Sigmoid colon (tissue), 7 donors: Measurements from ENCODE around the gene NCBP3. TPM values are rescaled to one million over a fixed set of nuclear protein-coding genes. Genes with fewer than 3 reads are reported as not detected.

ENCODE experiments used
- DNase-seq: peaks from one replicate; pipeline ENCODE4 v3.0.0-alpha.2; 2019
- H3K27ac ChIP-seq, 4 donors: fragments of 200-600 bp; sonication (generic); one replicate each; pipeline ENCODE4 v1.5.1; 2016 to 2019; ENCODE audit warnings: mild to moderate bottlenecking in 1 of 4
- H3K27me3 ChIP-seq, 3 donors: fragments of 200-600 bp; sonication (generic); one replicate each; pipeline ENCODE4 v1.5.1; 2019; ENCODE audit warnings: mild to moderate bottlenecking in 1 of 3
- H3K36me3 ChIP-seq, 4 donors: fragments of 200-600 bp; sonication (generic); one replicate each; pipeline ENCODE4 v1.5.1; 2016 to 2019
- H3K4me1 ChIP-seq, 4 donors: fragments of 200-600 bp; sonication (generic); one replicate each; pipeline ENCODE4 v1.5.1; 2017 to 2019
- H3K4me3 ChIP-seq, 4 donors: fragments of 200-600 bp; sonication (generic); one replicate each; pipeline ENCODE4 v1.5.1; 2017 to 2019; ENCODE audit warnings: mild to moderate bottlenecking in 2 of 4, moderate library complexity in 1 of 4
- H3K9me3 ChIP-seq, 4 donors: fragments of 200-600 bp in 3 of 4; sonication (generic) in 3 of 4; one replicate each; pipeline versions ENCODE4 v1.5.1 to v1.6.1; 2013 to 2019
- CTCF ChIP-seq, 4 experiments: fragments of 450-650 bp in 3 of 4; fragments of 200-600 bp in 1 of 4; IDR thresholded peaks; one replicate each; pipeline ENCODE4 v1.5.1; 2016 to 2019; ENCODE audit warnings: antibody characterized with exemption in 4 of 4, mild to moderate bottlenecking in 3 of 4, moderate library complexity in 2 of 4
- EP300 ChIP-seq, 4 donors: sonication (generic); formaldehyde crosslinking; IDR thresholded peaks; one replicate each; pipeline ENCODE4 v1.6.1; 2017; ENCODE audit warnings: antibody characterized with exemption in 4 of 4
- POLR2A ChIP-seq, 2 donors: fragments of 450-650 bp; IDR thresholded peaks; one replicate each; pipeline ENCODE4 v1.6.1; 2016; ENCODE audit warnings: antibody characterized with exemption in 2 of 2, mild to moderate bottlenecking in 2 of 2, moderate library complexity in 2 of 2
- POLR2AphosphoS5 ChIP-seq, 4 donors: sonication (generic); formaldehyde crosslinking; IDR thresholded peaks; one replicate each; pipeline ENCODE4 v1.6.1; 2017; ENCODE audit warnings: antibody characterized with exemption in 4 of 4
- WGBS, 2 donors: extraction: QIAGEN DNeasy Blood & Tissue Kit; methylation state at CpG; one replicate each; pipeline ENCODE4 v1.1.7; 2013; 5-methylcytosine and 5-hydroxymethylcytosine counted together
- intact Hi-C: fragments of 100-400 bp; cut with DNase I; formaldehyde crosslinking; loops from one replicate; pipeline ENCODE4 v1.15.1; 2023
- polyA plus RNA-seq, 3 donors: library from polyadenylated mRNA; stranded (reverse); fragments of 200-250 nt; gene quantifications; one replicate each; pipeline ENCODE4 v1.2.3, GENCODE V29; 2013
- total RNA-seq, 4 donors: library from RNA; depleted of rRNA; stranded (reverse); fragments of >200 nt; gene quantifications; one replicate each; pipeline ENCODE4 v1.1.0, GENCODE V29; 2016
- donor health status: healthy with polysubstance abuse.
- donor health status: Bipolar disorder and iron deficiency.
- donor health status: healthy.

The NCBP3 gene
- total and polyA plus RNA-seq, 7 donors, result 8.4 to 34.8 (median 21.6) TPM

- no peak for TF ChIP-seq POLR2AphosphoS5 (IDR thresholded peaks at IDR 0.05)
- TF ChIP-seq EP300 (IDR thresholded peaks at IDR 0.05), result no peak
- no peak for TF ChIP-seq POLR2A (IDR thresholded peaks at IDR 0.05)
- no peak for TF ChIP-seq CTCF (IDR thresholded peaks at IDR 0.05)
- no peak overlapping the region for H3K4me3 ChIP-seq
- H3K36me3 ChIP-seq, result peaks cover 0 to 55% (median 30%) of the 10 kb centered on the region in 4 donors
- H3K4me1 ChIP-seq, result peaks cover 0 to 23% (median 20%) of the 10 kb centered on the region in 4 donors
- intact Hi-C loops, result no loop called here
- H3K27ac ChIP-seq, result no peak overlapping the region
- 88 to 94% methylated on average over 4 of the region's 4 CpGs for WGBS, 2 donors
- H3K9me3 ChIP-seq, result no peaks in the 10 kb centered on the region
- no peaks in the 10 kb centered on the region for H3K27me3 ChIP-seq
- no peak for DNase-seq
Observed at GRCh38 chr17:3826191-3826590, 19.9 kb downstream of the NCBP3 start.

GRCh38 chr17:3821101-3821500, 24.9 kb downstream of the NCBP3 start:
- H3K27ac ChIP-seq, result no peak overlapping the region
- no peak overlapping the region for H3K4me3 ChIP-seq
- no peak for DNase-seq
- intact Hi-C loops, result no loop called here
- TF ChIP-seq POLR2AphosphoS5 (IDR thresholded peaks at IDR 0.05) (no peak), POLR2A (IDR thresholded peaks at IDR 0.05) (no peak), EP300 (IDR thresholded peaks at IDR 0.05) (no peak), CTCF (IDR thresholded peaks at IDR 0.05) (no peak)
- H3K4me1 ChIP-seq, result no peaks in the 10 kb centered on the region
- H3K36me3 ChIP-seq, result peaks cover 0 to 100% (median 59%) of the 10 kb centered on the region in 4 donors
- no peaks in the 10 kb centered on the region for H3K9me3 ChIP-seq
- WGBS, 2 donors, result 96 to 98% methylated on average over 9 of the region's 9 CpGs
- H3K27me3 ChIP-seq, result no peaks in the 10 kb centered on the region

- Histone ChIP-seq H3K4me3 (no peak overlapping the region), H3K4me1 (no peaks in the 10 kb centered on the region), H3K27me3 (no peaks in the 10 kb centered on the region), H3K27ac (no peak overlapping the region), H3K36me3 (peaks cover 0 to 100% (median 58%) of the 10 kb centered on the region in 4 donors), H3K9me3 (no peaks in the 10 kb centered on the region)
- 85 to 87% methylated on average over 6 of the region's 6 CpGs for WGBS, 2 donors
- intact Hi-C loops, result no loop called here
- DNase-seq, result no peak
- TF ChIP-seq EP300 (IDR thresholded peaks at IDR 0.05) (no peak), POLR2A (IDR thresholded peaks at IDR 0.05) (no peak), CTCF (IDR thresholded peaks at IDR 0.05) (no peak), POLR2AphosphoS5 (IDR thresholded peaks at IDR 0.05) (no peak)
Observed at GRCh38 chr17:3818786-3819185, 27.3 kb downstream of the NCBP3 start.

- no peak for DNase-seq
- H3K27ac ChIP-seq, result no peak overlapping the region
- H3K4me3 ChIP-seq, result no peak overlapping the region
- 93 to 94% methylated on average over 12 of the region's 12 CpGs for WGBS, 2 donors
- TF ChIP-seq EP300 (IDR thresholded peaks at IDR 0.05) (no peak), POLR2AphosphoS5 (IDR thresholded peaks at IDR 0.05) (no peak), CTCF (IDR thresholded peaks at IDR 0.05) (no peak), POLR2A (IDR thresholded peaks at IDR 0.05) (no peak)
- no peaks in the 10 kb centered on the region for H3K9me3 ChIP-seq
- intact Hi-C loops, result no loop called here
- no peaks in the 10 kb centered on the region for H3K27me3 ChIP-seq
- H3K36me3 ChIP-seq, result peaks cover 0 to 100% (median 57%) of the 10 kb centered on the region in 4 donors
- H3K4me1 ChIP-seq, result no peaks in the 10 kb centered on the region
Observed at GRCh38 chr17:3817851-3818605, 28.0 kb downstream of the NCBP3 start.
